Ovary (tissue), 10 donors: ENCODE results near the gene NUDT22. TPM values are rescaled to one million over a fixed set of nuclear protein-coding genes. Genes with fewer than 3 reads are reported as not detected.

Experiments used
- DNase-seq, 5 donors: peaks; one replicate each; pipeline ENCODE4 v3.0.0-alpha.2; 2019 to 2020
- H3K27ac ChIP-seq, 2 donors: fragments of 200-600 bp; one replicate each; pipeline versions ENCODE4 v1.5.1 to v1.8.0; 2019 to 2022
- H3K27me3 ChIP-seq: fragments of 200-600 bp; one replicate; pipeline ENCODE4 v1.8.0; 2022
- H3K36me3 ChIP-seq: fragments of 200-600 bp; sonication (generic); one replicate; pipeline ENCODE4 v1.5.1; 2019
- H3K4me1 ChIP-seq: one replicate; pipeline ENCODE4 v1.8.1; 2013; ENCODE audit warnings: mild to moderate bottlenecking, moderate library complexity; ENCODE audit not compliant: insufficient read depth
- H3K4me3 ChIP-seq: fragments of 200-600 bp; sonication (generic); one replicate; pipeline ENCODE4 v1.5.1; 2017
- H3K9me3 ChIP-seq, 2 donors: fragments of 200-600 bp in 1 of 2; sonication (generic) in 1 of 2; one replicate each; pipeline versions ENCODE4 v1.5.1 to v1.8.1; 2013 to 2019; ENCODE audit warnings: mild to moderate bottlenecking in 1 of 2, moderate library complexity in 1 of 2
- EP300 ChIP-seq: sonication (generic); formaldehyde crosslinking; IDR thresholded peaks from one replicate; pipeline ENCODE4 v1.6.1; 2017; ENCODE audit warnings: antibody characterized with exemption
- POLR2A ChIP-seq: fragments of 450-650 bp; IDR thresholded peaks from one replicate; pipeline ENCODE4 v1.6.1; 2017; ENCODE audit warnings: antibody characterized with exemption, mild to moderate bottlenecking, moderate library complexity
- WGBS, 3 donors: extraction: QIAGEN DNeasy Blood & Tissue Kit in 1 of 3; methylation state at CpG; one replicate each; pipeline versions ENCODE4 v1.1.5 to v1.1.7; 2013 to 2017; 5-methylcytosine and 5-hydroxymethylcytosine counted together
- intact Hi-C, 4 donors: fragments of 100-400 bp; cut with DNase I; formaldehyde crosslinking; loops; one replicate each; pipeline versions ENCODE4 v1.11.0 to v1.15.1; 2022 to 2023
- long read RNA-seq, 3 donors: library from polyadenylated mRNA in 2 of 3; unstranded in 2 of 3; transcript quantifications; one replicate each; pipeline ENCODE4 v2.0.0 and lab custom pipeline, GENCODE V29; 2021 to 2026
- polyA plus RNA-seq, 2 donors: library from polyadenylated mRNA; stranded (reverse); fragments of 200-250 nt in 1 of 2; fragments of 350-450 nt in 1 of 2; fragmentation: Illumina TruSeq in 1 of 2; extraction: RNeasy Lipid Tissue Mini Kit (QIAGEN cat#74804) in 1 of 2; gene quantifications; one replicate each; pipeline ENCODE4 v1.2.3, GENCODE V29; 2013 to 2014
- total RNA-seq, 7 donors: library from RNA; depleted of rRNA in 2 of 7; stranded (reverse); fragments of >200 nt in 2 of 7; fragmentation: NEBNext Ultra II Directional in 3 of 7; extraction: Animal tissue kit (Norgen Biotek cat#: 25700) in 3 of 7; gene quantifications; one replicate each; pipeline versions ENCODE4 v1.1.0 to v1.2.4, GENCODE V29; 2016 to 2023
- TF ChIP-seq, protein P1 (sequence below), 3 donors: fragments of 450-650 bp in 2 of 3; fragments of 200-600 bp in 1 of 3; IDR thresholded peaks; one replicate each; pipeline versions ENCODE4 v1.5.1 to v1.8.0; 2016 to 2022; ENCODE audit warnings: antibody characterized with exemption in 3 of 3, mild to moderate bottlenecking in 1 of 3
- donor health status: DM: no; HTN: no; CAD: no; lungs with moderate emphysema.
- donor health status: DM: no; HTN: no; CAD: no.
- donor health status: Bipolar disorder and iron deficiency.
- donor health status: DM: yes; HTN: yes; CAD: no.
- donor health status: DM: no; HTN: no; CAD: no.
- donor health status: DM: yes; HTN: yes; CAD: no.

Gene NUDT22, protein sequence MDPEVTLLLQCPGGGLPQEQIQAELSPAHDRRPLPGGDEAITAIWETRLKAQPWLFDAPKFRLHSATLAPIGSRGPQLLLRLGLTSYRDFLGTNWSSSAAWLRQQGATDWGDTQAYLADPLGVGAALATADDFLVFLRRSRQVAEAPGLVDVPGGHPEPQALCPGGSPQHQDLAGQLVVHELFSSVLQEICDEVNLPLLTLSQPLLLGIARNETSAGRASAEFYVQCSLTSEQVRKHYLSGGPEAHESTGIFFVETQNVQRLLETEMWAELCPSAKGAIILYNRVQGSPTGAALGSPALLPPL
- 10 to 100 TPM; 31.8 to 52.7 (median 42.2) TPM for total RNA-seq
- polyA plus RNA-seq: 10 to 100 TPM in 1 of 2 donors, 1 to 10 TPM in 1; 4.8 to 32.3 TPM
- long read RNA-seq, donor 1, transcript NUDT22-201 (6 exons, 1,094 nt): major isoform, 24 of 67 reads
- long read RNA-seq, donor 1, partial matches to known transcripts: 27 of 67 reads
- long read RNA-seq, donor 1, other reads (novel, unspliced or antisense): 11 of 67 reads
- long read RNA-seq, donor 2, transcript NUDT22-201 (6 exons, 1,094 nt): major isoform, 5 of 8 reads
- long read RNA-seq, donor 2, partial matches to known transcripts: 0 of 8 reads
- long read RNA-seq, donor 2, other reads (novel, unspliced or antisense): 0 of 8 reads
- long read RNA-seq, donor 3, transcript NUDT22-201 (6 exons, 1,094 nt): major isoform, 25 of 105 reads
- long read RNA-seq, donor 3, partial matches to known transcripts: 58 of 105 reads
- long read RNA-seq, donor 3, other reads (novel, unspliced or antisense): 18 of 105 reads

DNA sequence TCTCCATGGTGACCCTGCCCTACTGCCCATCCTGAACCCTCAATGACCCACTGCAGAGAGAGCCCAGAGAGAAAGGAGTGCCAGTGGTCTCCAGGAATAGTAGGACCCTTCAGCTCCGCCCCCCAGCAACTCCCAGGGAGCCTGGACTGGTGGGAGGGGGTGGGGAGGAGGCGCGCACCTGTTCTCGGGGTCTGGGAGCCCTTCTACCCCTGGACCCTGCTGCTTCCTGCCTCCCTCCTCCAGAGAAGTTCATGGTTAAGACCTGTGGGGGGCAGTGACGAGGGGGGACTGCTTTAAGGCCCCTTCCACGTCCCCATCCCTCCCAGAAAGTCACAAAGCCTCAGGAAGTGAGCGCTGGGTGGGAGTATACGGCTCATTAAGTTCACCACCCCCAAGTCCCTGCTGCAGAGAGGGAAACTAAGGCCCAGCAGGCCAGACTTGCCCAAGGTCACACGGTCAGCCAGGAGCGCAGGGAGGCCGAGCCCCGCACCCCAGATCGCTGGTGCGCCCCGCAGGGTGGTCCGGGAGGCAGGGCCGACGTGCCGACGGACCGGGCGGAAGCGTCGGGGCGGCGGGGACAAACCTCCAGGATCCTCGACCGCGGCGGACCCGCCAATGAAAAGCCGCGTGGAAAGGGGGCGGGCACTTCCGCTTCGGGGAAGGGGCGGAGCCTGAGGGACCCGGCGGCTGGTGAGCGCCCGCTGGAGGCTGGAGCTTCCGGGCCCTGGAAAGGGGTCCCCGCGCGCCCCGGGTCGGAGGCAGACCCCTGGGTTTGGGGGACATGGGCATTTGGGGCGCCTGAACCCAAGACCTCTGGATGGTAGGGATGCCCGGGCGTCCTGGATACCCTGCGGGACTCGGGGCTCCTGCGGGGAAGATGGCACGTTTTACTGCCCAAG lies at the start of gene NUDT22, which contains the start of gene TRPT1:
NUDT22 (plus strand) TSS at position 667 of the 899 bp plus-strand sequence. CDS start 379 bp downstream, outside the sequence.
TRPT1 (minus strand) TSS at position 579 of the 899 bp plus-strand sequence; CDS start at position 253, 326 bp downstream.
- peak; percentile 90 to 95 (median 93) for DNase-seq
- Histone ChIP-seq H3K36me3 (no peaks in the 10 kb centered on the region), H3K27me3 (no peaks in the 10 kb centered on the region), H3K4me1 (peaks cover 23% of the 10 kb centered on the region), H3K4me3 (peak within 1 kb of the TSS; percentile 64), H3K9me3 (no peaks in the 10 kb centered on the region), H3K27ac (peak within 1 kb of the TSS; percentile 52 to 62)
- intact Hi-C loops: no loop called here
- 0 to 1% (median 0%) methylated on average over 40 to 54 of the region's 54 CpGs for whole genome bisulfite sequencing, 3 donors
- TF ChIP-seq POLR2A (peak; percentile 92), EP300 (no peak)
- TF ChIP-seq, protein P1, sequence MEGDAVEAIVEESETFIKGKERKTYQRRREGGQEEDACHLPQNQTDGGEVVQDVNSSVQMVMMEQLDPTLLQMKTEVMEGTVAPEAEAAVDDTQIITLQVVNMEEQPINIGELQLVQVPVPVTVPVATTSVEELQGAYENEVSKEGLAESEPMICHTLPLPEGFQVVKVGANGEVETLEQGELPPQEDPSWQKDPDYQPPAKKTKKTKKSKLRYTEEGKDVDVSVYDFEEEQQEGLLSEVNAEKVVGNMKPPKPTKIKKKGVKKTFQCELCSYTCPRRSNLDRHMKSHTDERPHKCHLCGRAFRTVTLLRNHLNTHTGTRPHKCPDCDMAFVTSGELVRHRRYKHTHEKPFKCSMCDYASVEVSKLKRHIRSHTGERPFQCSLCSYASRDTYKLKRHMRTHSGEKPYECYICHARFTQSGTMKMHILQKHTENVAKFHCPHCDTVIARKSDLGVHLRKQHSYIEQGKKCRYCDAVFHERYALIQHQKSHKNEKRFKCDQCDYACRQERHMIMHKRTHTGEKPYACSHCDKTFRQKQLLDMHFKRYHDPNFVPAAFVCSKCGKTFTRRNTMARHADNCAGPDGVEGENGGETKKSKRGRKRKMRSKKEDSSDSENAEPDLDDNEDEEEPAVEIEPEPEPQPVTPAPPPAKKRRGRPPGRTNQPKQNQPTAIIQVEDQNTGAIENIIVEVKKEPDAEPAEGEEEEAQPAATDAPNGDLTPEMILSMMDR (IDR thresholded peaks at IDR 0.05): peak in 2 of 3 donors; percentile 10 to 16

DNA sequence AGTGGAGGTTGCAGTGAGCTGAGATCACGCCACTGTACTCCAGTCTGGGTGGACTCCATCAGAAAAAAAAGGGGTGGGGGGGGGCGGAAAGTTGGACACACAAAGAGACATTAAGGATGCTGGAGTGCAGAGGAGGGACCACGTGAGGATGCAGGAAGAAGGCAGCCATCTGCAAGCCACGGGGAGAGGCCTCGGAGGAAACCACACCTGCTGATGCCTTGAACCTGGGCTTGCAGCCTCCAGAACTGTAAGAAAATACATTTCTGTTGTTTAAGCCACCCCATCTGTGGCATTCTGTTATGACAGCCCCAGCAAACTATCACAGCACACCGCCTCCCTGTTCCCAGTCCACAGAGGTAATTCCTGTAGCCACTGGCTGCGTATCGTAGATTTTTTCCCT lies 49.3 kb upstream of the NUDT22 start:
- H3K4me3 ChIP-seq: no peak overlapping the region
- WGBS, 3 donors: 83 to 90% (median 89%) methylated on average over 8 of the region's 8 CpGs
- TF ChIP-seq, protein P1 (IDR thresholded peaks at IDR 0.05): no peak
- no peak for TF ChIP-seq EP300
- TF ChIP-seq POLR2A: no peak
- intact Hi-C loops: no loop called here
- no peaks in the 10 kb centered on the region for H3K27me3 ChIP-seq
- no peak for DNase-seq
- H3K27ac ChIP-seq: no peak overlapping the region
- H3K36me3 ChIP-seq: no peaks in the 10 kb centered on the region
- no peaks in the 10 kb centered on the region for H3K9me3 ChIP-seq
- H3K4me1 ChIP-seq: no peaks in the 10 kb centered on the region

DNA sequence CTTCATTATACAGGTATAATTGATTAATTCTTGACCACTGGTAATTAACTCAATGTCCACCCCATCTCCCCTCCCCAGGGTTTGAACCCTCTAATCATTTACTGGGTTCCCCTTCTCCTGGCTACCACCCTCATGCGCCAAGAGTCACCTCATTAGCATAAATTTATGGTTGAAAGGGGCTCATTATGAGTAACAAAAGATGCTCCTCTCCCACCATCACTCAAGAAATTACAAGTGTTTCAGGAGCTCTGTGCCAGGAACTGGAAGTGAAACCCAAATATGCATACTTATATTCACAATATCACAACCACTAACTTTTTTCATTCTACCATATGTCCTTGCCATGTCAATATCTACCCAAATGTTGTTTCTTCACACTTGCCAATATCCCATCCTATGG lies 47.9 kb upstream of the NUDT22 start:
- no peaks in the 10 kb centered on the region for H3K27me3 ChIP-seq
- no peak overlapping the region for H3K4me3 ChIP-seq
- H3K36me3 ChIP-seq: no peaks in the 10 kb centered on the region
- DNase-seq: no peak
- TF ChIP-seq EP300 (no peak), POLR2A (no peak)
- TF ChIP-seq, protein P1 (IDR thresholded peaks at IDR 0.05): no peak
- H3K9me3 ChIP-seq: no peaks in the 10 kb centered on the region
- no peak overlapping the region for H3K27ac ChIP-seq
- no peaks in the 10 kb centered on the region for H3K4me1 ChIP-seq
- intact Hi-C loops: no loop called here
- WGBS, 3 donors: 82 to 95% (median 91%) methylated on average over 1 of the region's 1 CpG
